OCI-LY7 (cell line): ENCODE results near the gene BAZ1A.

Experiments
- CTCF ChIP-seq: fragments of 200-600 bp; sonication (generic); conservative IDR thresholded peaks from 2 replicates; pipeline ENCODE4 v1.5.1; 2014; ENCODE audit warnings: mild to moderate bottlenecking, antibody characterized with exemption, low read length, moderate library complexity, mixed read lengths
- EZH2phosphoT487 ChIP-seq: fragments of 200-600 bp; sonication (generic); IDR thresholded peaks from 2 replicates; pipeline ENCODE4 v1.6.1; 2018; ENCODE audit warnings: low read depth, borderline replicate concordance, mild to moderate bottlenecking, mixed run types, antibody characterized with exemption, low read length, moderate library complexity, mixed read lengths

- TF ChIP-seq CTCF (no peak), EZH2phosphoT487 (no peak)
These were observed 98.5 kb downstream of the BAZ1A start for GRCh38 chr14:34776611-34777010.
